ENCODE results near the gene BMF.

The BMF gene

GRCh38 chr15:40047415-40048210 lies 61.1 kb downstream of the BMF start:
- DNase-seq = no peak

- DNase-seq = no peak
Observed at GRCh38 chr15:40046721-40047414, 61.8 kb downstream of the BMF start.

- DNase-seq = no peak
Observed at GRCh38 chr15:40045572-40046217, 63.0 kb downstream of the BMF start.

GRCh38 chr15:40044717-40045571 lies 63.7 kb downstream of the BMF start:
- DNase-seq = peak; percentile 86

- no peak for DNase-seq
Observed at GRCh38 chr15:40043927-40044716, 64.6 kb downstream of the BMF start.

GRCh38 chr15:40042791-40043320 lies 65.8 kb downstream of the BMF start:
- no peak for DNase-seq

GRCh38 chr15:40040770-40041169 lies 67.9 kb downstream of the BMF start:
- no peak for DNase-seq

GRCh38 chr15:40040293-40040635 lies 68.4 kb downstream of the BMF start:
- no peak for DNase-seq

GRCh38 chr15:40038638-40039543 lies 69.8 kb downstream of the BMF start, which contains the start of gene SRP14:
TSS of gene SRP14 (minus strand) at chr15:40039181. CDS start at chr15:40039116, 65 bp downstream.
- DNase-seq = peak; percentile 96

GRCh38 chr15:40038275-40038637 lies 70.4 kb downstream of the BMF start:
- DNase-seq = no peak
